H1 (cell line): ENCODE results near the gene TMEM63A. TPM values are rescaled to one million over a fixed set of nuclear protein-coding genes. Genes with fewer than 3 reads are reported as not detected.

Experiments used
- EP300 ChIP-seq, 2 experiments: IDR thresholded peaks; 1 replicate in 1 of 2; 2 replicates in 1 of 2; pipeline ENCODE4 v1.6.1; 2011 to 2012; ENCODE audit warnings: low read depth in 2 of 2, low read length in 2 of 2, mild to moderate bottlenecking in 2 of 2, borderline replicate concordance in 1 of 2, inconsistent platforms in 1 of 2, moderate library complexity in 1 of 2
- MAFK ChIP-seq: IDR thresholded peaks from 2 replicates; pipeline ENCODE4 v1.6.1; 2012; ENCODE audit warnings: low read depth, mild to moderate bottlenecking, improper control_type of control experiment, low read length
- polyA plus RNA-seq, 7 experiments: library from polyadenylated mRNA; depleted of rRNA in 3 of 7; stranded (reverse) in 5 of 7; unstranded in 2 of 7; fragments of >200 nt in 5 of 7; fragments of 200-250 nt in 2 of 7; gene quantifications; 1 replicate in 5 of 7; 2 replicates in 1 of 7; 4 replicates in 1 of 7; pipeline versions ENCODE4 v1.2.1 to v1.2.3, GENCODE V29; 2011 to 2013; ENCODE audit warnings: missing spikeins in 2 of 7, mixed read lengths in 2 of 7
- total RNA-seq: library from RNA; stranded (reverse); fragmentation: NEBNext Ultra II Directional; extraction: Animal tissue kit (Norgen Biotek cat#: 25700); gene quantifications from 2 replicates; pipeline ENCODE4 v1.2.1, GENCODE V29; 2021

TMEM63A gene
- total and polyA plus RNA-seq, 2 of the 8 experiments (the other 6 are each of a cell fraction or from before 2014, with no cell fraction given), result 26.1 to 55.4 TPM

GRCh38 chr1:225834417-225835329 is 47.5 kb downstream of the TMEM63A start (continued):
- TF ChIP-seq EP300 (IDR thresholded peaks at IDR 0.05; ENCODE audit: borderline replicate concordance in 1 of 2, low read depth in 2 of 2, low read length in 2 of 2) (no peak), MAFK (no peak)
